Caco-2 (cell line): Measurements from ENCODE around the gene SLC22A7. TPM values are rescaled to one million over a fixed set of nuclear protein-coding genes. Genes with fewer than 3 reads are reported as not detected.
"Not testable (repeated sequence)": the region's sequence is repeated elsewhere in the genome, so short reads cannot be mapped to it uniquely, and the experiment has no call there.

Experiments
- BruUV-seq: library from RNA; stranded (reverse); fragments of 400-500 nt; replicated peaks from 2 replicates; lab custom pipeline; 2021; lab: Mats Ljungman, UMichigan
- CTCF ChIA-PET: fragments of 300-600 bp; sonication (Branson Sonifier 250); formaldehyde crosslinking; loops from one replicate; lab custom pipeline; 2022; ENCODE audit warnings: antibody characterized with exemption; lab: Charles Lee
- POLR2A ChIA-PET: fragments of 300-600 bp; sonication (Branson Sonifier 250); formaldehyde crosslinking; loops from one replicate; lab custom pipeline; 2022; ENCODE audit warnings: antibody characterized with exemption; lab: Charles Lee
- DNase-seq, 2 experiments: peaks; one replicate each; pipeline versions ENCODE4 v3.0.0 to v3.0.0-alpha.2; 2020 to 2022
- H3K27me3 ChIP-seq: replicated peaks from 2 replicates; pipeline ENCODE4 v1.6.0; 2011; ENCODE audit warnings: low read length; ENCODE audit not compliant: control insufficient read depth, insufficient read depth
- H3K36me3 ChIP-seq: 2 replicates; pipeline ENCODE4 v1.5.1; 2011; ENCODE audit warnings: low read length; ENCODE audit not compliant: control insufficient read depth, insufficient read depth
- H3K4me1 ChIP-seq: fragments of 250-450 bp; sonication (Bioruptor Pico); 2 replicates; pipeline ENCODE4 v1.5.1; 2020; ENCODE audit warnings: mild to moderate bottlenecking
- H3K4me3 ChIP-seq: 2 replicates; pipeline ENCODE4 v1.5.1; 2011; ENCODE audit warnings: low read depth, mild to moderate bottlenecking, control low read depth, low read length
- H3K9me3 ChIP-seq: fragments of 250-450 bp; sonication (Bioruptor Pico); 2 replicates; pipeline ENCODE4 v1.5.1; 2020; ENCODE audit warnings: mild to moderate bottlenecking, moderate library complexity
- H3K27ac Mint-ChIP-seq: one replicate; pipeline ENCODE4 v1.8.0; 2022; ENCODE audit warnings: mixed read lengths; ENCODE audit not compliant: unreplicated experiment
- H3K27me3 Mint-ChIP-seq: one replicate; pipeline ENCODE4 v1.8.0; 2022; ENCODE audit warnings: mixed read lengths; ENCODE audit not compliant: insufficient read depth, unreplicated experiment
- H3K36me3 Mint-ChIP-seq: one replicate; pipeline ENCODE4 v1.8.0; 2022; ENCODE audit warnings: mild to moderate bottlenecking, mixed read lengths; ENCODE audit not compliant: insufficient read depth, unreplicated experiment
- H3K4me1 Mint-ChIP-seq: one replicate; pipeline ENCODE4 v1.8.0; 2022; ENCODE audit warnings: low read depth, mixed read lengths; ENCODE audit not compliant: unreplicated experiment
- H3K4me3 Mint-ChIP-seq: one replicate; pipeline ENCODE4 v1.8.0; 2022; ENCODE audit warnings: mild to moderate bottlenecking, moderate library complexity, mixed read lengths; ENCODE audit not compliant: unreplicated experiment
- H3K9me3 Mint-ChIP-seq: one replicate; pipeline ENCODE4 v1.8.0; 2022; ENCODE audit warnings: mixed read lengths; ENCODE audit not compliant: unreplicated experiment
- CTCF ChIP-seq, 2 experiments: fragments of 200-600 bp in 1 of 2; IDR thresholded peaks; 1 replicate in 1 of 2; 2 replicates in 1 of 2; pipeline versions ENCODE4 v1.5.1 to v1.8.0; 2011 to 2022; ENCODE audit warnings: antibody characterized with exemption in 1 of 2, control low read depth in 1 of 2, inconsistent platforms in 1 of 2, low read depth in 1 of 2, low read length in 1 of 2, mild to moderate bottlenecking in 1 of 2, moderate library complexity in 1 of 2; ENCODE audit not compliant: insufficient read depth in 1 of 2, severe bottlenecking in 1 of 2, unreplicated experiment in 1 of 2
- intact Hi-C: fragments of 100-400 bp; cut with micrococcal nuclease; formaldehyde crosslinking; loops from one replicate; pipeline ENCODE4 v1.10.0; 2022; ENCODE audit not compliant: unreplicated experiment
- total RNA-seq: library from RNA; stranded (reverse); gene quantifications from 2 replicates; pipeline ENCODE4 v1.2.3, GENCODE V29; 2022

Gene SLC22A7
- total RNA-seq, 1 experiment from 2014 or later: not detected

- Histone ChIP-seq H3K4me1 (peaks cover 14% of the 10 kb centered on the region), H3K36me3 (peaks cover 2% of the 10 kb centered on the region), H3K4me3 (no peak overlapping the region), H3K27me3 (no peaks in the 10 kb centered on the region), H3K9me3 (no peaks in the 10 kb centered on the region)
- no peak for DNase-seq
- no peak for TF ChIP-seq CTCF (IDR thresholded peaks at IDR 0.05; ENCODE audit: insufficient read depth in 1 of 2, low read depth in 1 of 2, low read length in 1 of 2, severe bottlenecking in 1 of 2, unreplicated experiment in 1 of 2)
- Mint-ChIP-seq H3K36me3 (peaks cover 19% of the 10 kb centered on the region), H3K4me1 (peaks cover 14% of the 10 kb centered on the region), H3K4me3 (no peak overlapping the region), H3K9me3 (no peaks in the 10 kb centered on the region), H3K27ac (no peak overlapping the region), H3K27me3 (peaks cover 3% of the 10 kb centered on the region)
- BruUV-seq: no TSS peak
- CTCF ChIA-PET: interaction anchor here (1.4 kb wide), 1 partner anchor 73 kb away, joined by 3 read pairs; no protein-coding TSS in a partner anchor
- POLR2A ChIA-PET: no interaction called here
- intact Hi-C loops: loop anchor here (10.0 kb wide), 1 partner anchor 432 kb away; no protein-coding TSS in a partner anchor
These were observed 38.3 kb downstream of the SLC22A7 start for GRCh38 chr6:43336382-43336781.

GRCh38 chr6:43338243-43338642 lies 40.2 kb downstream of the SLC22A7 start:
- Mint-ChIP-seq H3K9me3 (no peaks in the 10 kb centered on the region), H3K4me3 (no peak overlapping the region), H3K4me1 (peaks cover 14% of the 10 kb centered on the region), H3K27ac (no peak overlapping the region), H3K36me3 (peaks cover 26% of the 10 kb centered on the region), H3K27me3 (no peaks in the 10 kb centered on the region)
- Histone ChIP-seq H3K27me3 (no peaks in the 10 kb centered on the region), H3K36me3 (peaks cover 2% of the 10 kb centered on the region), H3K4me3 (no peak overlapping the region), H3K4me1 (peaks cover 14% of the 10 kb centered on the region), H3K9me3 (no peaks in the 10 kb centered on the region)
- ChIA-PET POLR2A (no interaction called here), CTCF (no interaction called here)
- BruUV-seq: no TSS peak
- no peak for DNase-seq
- intact Hi-C loops: loop anchor here (10.0 kb wide), 1 partner anchor 433 kb away; no protein-coding TSS in a partner anchor
- no peak for TF ChIP-seq CTCF (IDR thresholded peaks at IDR 0.05; ENCODE audit: insufficient read depth in 1 of 2, low read depth in 1 of 2, low read length in 1 of 2, severe bottlenecking in 1 of 2, unreplicated experiment in 1 of 2)

DNA sequence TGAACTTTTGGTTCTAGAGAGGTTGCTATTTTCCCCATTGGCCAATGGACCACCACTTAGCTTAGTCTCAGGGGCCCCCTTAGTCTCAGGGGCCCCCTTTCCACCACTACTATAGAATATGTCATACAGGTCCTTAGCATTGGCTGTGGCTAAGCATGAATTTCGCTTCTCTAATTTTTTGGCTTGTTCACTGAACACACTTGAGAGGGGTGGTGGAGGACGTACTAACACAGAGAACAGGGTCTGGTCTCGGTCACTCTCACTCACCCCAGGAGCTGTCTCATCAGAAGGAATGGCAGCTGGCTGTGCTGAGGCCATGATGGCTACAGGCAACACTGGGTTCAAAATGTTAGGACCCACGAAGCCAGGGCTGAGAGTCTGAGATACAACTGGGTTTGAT lies 41.1 kb downstream of the SLC22A7 start:
- no peak for DNase-seq
- peaks cover 26% of the 10 kb centered on the region for H3K36me3 Mint-ChIP-seq
- POLR2A ChIA-PET: no interaction called here
- Histone ChIP-seq H3K4me1 (peaks cover 14% of the 10 kb centered on the region), H3K9me3 (no peaks in the 10 kb centered on the region), H3K4me3 (no peak overlapping the region), H3K36me3 (peaks cover 2% of the 10 kb centered on the region), H3K27me3 (no peaks in the 10 kb centered on the region)
- peaks cover 14% of the 10 kb centered on the region for H3K4me1 Mint-ChIP-seq
- CTCF ChIA-PET: no interaction called here
- H3K9me3 Mint-ChIP-seq: no peaks in the 10 kb centered on the region
- H3K27ac Mint-ChIP-seq: no peak overlapping the region
- no peak overlapping the region for H3K4me3 Mint-ChIP-seq
- intact Hi-C loops: loop anchor here (10.0 kb wide), 1 partner anchor 434 kb away; no protein-coding TSS in a partner anchor
- no peak for TF ChIP-seq CTCF (IDR thresholded peaks at IDR 0.05; ENCODE audit: insufficient read depth in 1 of 2, low read depth in 1 of 2, low read length in 1 of 2, severe bottlenecking in 1 of 2, unreplicated experiment in 1 of 2)
- no TSS peak for BruUV-seq
- no peaks in the 10 kb centered on the region for H3K27me3 Mint-ChIP-seq

GRCh38 chr6:43346243-43346642 lies 48.2 kb downstream of the SLC22A7 start:
- CTCF ChIA-PET, H3K4me3 Mint-ChIP-seq, H3K9me3 ChIP-seq, H3K36me3 ChIP-seq, H3K27ac Mint-ChIP-seq, H3K4me3 ChIP-seq, DNase-seq, intact Hi-C loops, H3K27me3 Mint-ChIP-seq, H3K36me3 Mint-ChIP-seq, H3K4me1 Mint-ChIP-seq, H3K4me1 ChIP-seq, H3K9me3 Mint-ChIP-seq, POLR2A ChIA-PET, H3K27me3 ChIP-seq, BruUV-seq: not testable (repeated sequence)
